HL-60/S4 treated with phorbol 12-myristate 13-acetate at 8.2 ng/mL for 4 days and 3 days (cell line): ENCODE data around the gene CSRP3.

Source experiments
- in situ Hi-C: fragments of 300-500 bp; cut with MboI; formaldehyde crosslinking; loops from 2 replicates; pipeline ENCODE4 v1.15.0; 2022; ENCODE audit warnings: low sequenced_read_pairs

CSRP3 gene

DNA sequence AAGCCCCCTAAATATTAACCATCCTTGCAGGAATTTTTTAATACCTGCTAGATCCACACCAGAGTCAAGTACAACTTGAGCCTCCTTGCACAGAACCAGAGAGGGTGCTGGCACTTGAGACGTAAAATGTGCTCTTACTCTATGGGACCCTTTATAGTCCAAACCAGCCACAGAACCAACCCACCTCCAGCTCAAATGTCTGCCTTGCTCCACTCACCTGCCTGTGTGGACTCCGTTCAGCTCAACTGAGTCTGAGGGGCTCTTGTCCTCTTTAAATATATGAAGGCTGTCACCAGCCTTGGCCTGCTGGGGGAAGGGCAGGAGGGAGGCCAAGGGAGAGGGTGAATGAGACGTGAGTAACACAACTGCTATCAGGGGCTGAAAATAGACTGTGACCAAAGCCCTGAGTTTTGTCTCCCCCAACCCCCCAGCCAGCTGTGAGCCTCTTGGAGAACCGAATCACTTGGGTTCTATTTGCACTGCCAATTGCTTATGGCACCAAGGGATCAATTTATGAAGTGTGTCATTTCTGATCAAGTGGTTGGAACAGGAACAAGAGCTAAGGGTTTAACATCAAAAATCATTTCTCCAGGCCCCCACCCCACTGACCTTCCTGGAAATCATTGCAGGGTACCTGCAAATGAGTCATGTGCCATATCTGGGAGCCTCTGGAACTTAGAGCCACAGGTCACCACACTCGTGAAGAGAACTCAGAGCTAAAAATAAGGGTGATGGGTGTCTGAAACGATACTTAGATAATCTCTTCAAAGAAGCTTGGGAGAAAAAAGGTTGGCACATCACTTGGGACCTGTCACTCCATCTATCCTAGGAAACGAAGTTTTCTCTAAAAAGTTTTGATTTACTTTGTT is at the start of gene CSRP3:
Gene CSRP3 (minus strand): TSS at position 247 of the 869 bp plus-strand sequence. CDS start 9,535 bp downstream, outside the sequence.
- in situ Hi-C loops: no loop called here

DNA sequence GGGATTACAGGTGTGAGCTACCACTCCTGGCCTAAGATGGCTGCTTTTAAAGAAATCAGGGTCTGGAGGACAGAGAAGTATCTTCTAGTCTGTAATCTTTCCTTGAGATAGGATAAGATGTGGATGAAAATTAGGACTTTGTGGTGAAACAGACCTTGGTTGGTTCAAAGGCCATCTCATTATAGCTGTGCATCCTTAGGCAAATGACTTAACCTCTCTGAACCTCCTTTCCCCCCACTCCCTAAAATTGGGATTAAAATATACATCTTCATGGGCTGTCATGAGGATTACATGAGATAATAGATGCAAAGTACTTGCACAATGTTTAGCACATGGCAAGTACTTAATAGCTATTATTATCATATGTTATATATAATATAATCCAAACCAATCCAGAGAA is 49.8 kb upstream of the CSRP3 start:
- in situ Hi-C loops: no loop called here

DNA sequence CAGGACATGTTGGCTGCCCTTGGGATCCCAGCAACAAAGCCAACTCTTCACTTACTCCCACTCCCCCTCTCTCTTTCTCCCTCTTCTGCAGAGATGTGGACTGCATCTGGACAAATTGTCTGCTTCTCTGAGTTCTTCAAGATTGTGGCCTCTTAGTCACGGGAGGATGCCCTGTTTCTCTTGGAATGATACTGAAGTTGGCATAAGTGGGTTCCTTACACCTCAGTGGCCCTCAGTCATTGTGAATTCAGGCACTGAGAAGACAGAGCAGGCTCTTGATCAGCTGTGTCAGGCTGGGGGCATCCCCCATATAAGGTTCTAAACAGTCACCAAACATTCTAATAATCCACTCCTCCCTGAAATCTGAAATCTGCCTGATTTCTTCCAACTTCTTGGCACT is 45.0 kb upstream of the CSRP3 start:
- in situ Hi-C loops: no loop called here

DNA sequence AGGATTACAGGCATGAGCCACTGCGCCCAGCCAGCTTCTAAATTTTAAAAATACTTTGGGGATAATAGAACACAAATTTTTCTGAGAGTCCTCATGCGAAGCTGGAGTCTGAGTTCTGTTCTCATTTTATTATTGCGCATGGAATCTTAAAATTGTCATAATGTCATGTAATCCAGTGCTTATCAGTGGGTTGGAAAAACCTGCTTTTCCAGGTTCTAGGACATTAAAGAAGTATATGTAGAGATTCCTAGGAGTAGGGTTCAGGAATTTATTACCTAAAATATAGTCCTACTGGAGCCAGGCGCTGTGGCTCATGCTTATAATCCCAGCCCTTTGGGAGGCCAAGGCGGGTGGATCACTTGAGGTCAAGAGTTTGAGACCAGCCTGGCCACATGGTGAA is 43.6 kb upstream of the CSRP3 start:
- in situ Hi-C loops: no loop called here

DNA sequence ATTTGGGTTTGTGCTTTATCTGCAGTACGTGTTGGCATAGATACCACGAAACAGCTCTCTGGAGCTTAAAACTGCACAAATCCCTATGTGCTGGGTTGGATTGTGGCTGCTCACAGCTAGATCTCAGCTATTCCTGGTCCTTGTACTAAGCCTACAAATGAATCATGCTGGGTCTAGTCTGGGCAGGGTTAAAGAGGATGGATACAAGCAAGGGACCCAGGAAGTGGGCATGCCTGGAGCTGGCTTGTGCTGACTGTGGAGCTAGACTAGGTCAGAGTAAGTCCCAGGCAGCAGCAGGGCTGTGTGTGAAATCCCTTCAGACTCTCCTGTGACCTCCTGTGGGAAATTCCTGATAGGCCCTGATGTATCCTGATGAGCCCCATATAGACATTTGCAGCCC is 42.8 kb upstream of the CSRP3 start:
- in situ Hi-C loops: no loop called here

DNA sequence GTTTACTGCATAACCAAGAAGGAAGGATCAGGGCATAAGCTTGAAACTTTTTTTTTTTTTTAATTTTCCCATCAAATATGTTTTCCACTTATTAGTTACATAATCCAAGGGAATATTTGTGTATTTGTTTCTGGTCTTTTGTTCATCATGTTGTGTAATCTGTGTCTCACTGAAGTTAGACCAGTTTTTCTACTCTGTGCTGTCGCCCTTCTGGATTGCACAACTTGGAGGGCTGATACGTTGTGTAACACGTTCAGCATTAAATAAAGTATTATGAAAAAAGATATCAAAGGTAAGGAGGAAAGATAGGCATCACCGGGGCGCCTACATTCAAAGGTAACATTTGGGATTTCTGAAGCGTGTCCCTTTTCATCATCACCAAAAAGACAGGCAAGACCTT is 42.3 kb upstream of the CSRP3 start:
- in situ Hi-C loops: no loop called here

DNA sequence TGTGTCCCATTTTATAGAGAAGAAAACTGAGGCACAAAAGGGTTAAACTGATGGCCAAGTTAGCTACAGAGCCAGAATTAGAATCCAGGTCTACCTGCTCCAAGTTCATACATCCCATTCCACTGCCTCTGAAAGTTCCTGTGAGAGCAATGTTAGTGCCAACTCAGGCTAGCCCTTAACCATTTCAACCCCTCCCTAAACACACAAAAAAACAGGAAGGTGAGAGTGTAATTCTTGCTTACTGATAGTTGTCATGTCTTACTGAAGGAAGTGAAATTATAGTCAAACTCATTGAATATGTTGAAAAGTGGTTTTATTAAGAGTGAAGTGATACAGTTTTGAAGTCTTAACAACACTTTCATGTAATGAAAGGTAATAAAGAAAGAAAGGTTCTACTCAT is 41.8 kb upstream of the CSRP3 start:
- in situ Hi-C loops: no loop called here

DNA sequence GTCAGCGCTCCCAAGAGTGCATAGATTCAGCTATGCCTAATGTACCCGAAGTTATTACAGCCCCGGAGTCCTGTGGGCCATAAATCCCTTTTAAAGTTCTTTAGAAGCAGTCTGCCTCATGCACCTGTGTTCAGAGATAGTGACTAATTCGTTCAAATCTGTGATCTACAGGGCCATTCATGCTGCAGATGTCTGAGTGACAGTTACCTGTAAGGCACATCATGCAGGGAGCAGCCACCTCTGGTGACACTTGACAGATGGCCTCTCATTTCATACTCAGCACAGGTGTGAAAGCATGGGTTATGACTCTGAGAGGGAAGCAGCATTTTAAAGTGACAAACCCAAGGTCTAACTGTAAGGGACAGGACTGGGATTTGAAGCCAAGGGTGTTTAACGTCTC is 41.4 kb upstream of the CSRP3 start:
- in situ Hi-C loops: no loop called here

DNA sequence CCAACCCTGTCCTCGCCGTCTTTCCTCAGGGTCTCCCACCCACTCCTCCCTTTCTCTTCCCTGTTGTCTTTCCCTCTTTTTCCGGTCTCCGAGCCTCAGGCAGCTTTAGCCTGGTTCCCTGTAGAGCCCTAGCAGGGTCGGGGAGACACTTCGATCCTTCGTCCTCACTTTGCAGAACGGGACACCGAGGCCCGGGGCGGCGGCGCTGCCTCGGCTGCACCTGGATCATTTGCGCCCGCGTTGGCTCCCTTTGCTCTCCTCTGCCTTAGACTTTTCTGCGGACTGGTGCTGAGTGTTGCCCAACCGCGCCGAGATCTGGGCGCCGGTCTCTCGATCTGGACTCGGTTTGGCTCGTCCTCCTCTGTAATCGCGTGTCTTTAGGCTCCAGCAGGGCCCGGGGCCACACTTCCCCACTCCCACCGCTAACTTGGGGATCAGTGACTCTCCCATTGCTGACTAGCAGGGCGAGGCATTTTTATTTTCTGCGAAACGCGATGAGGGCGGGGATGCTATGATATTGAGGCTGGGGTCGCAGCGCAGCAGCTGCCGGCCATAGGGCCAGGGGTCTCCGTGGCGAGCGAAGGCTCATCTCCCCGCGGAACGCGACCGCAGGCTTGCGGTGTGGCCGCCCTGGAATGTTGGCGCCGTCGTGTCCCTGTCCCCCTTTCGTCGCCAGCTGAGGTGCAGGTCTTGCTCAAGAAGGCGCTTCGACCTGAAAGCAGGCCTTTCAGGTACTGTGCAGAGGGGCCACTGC is 40.6 kb upstream of the CSRP3 start:
- in situ Hi-C loops: no loop called here

DNA sequence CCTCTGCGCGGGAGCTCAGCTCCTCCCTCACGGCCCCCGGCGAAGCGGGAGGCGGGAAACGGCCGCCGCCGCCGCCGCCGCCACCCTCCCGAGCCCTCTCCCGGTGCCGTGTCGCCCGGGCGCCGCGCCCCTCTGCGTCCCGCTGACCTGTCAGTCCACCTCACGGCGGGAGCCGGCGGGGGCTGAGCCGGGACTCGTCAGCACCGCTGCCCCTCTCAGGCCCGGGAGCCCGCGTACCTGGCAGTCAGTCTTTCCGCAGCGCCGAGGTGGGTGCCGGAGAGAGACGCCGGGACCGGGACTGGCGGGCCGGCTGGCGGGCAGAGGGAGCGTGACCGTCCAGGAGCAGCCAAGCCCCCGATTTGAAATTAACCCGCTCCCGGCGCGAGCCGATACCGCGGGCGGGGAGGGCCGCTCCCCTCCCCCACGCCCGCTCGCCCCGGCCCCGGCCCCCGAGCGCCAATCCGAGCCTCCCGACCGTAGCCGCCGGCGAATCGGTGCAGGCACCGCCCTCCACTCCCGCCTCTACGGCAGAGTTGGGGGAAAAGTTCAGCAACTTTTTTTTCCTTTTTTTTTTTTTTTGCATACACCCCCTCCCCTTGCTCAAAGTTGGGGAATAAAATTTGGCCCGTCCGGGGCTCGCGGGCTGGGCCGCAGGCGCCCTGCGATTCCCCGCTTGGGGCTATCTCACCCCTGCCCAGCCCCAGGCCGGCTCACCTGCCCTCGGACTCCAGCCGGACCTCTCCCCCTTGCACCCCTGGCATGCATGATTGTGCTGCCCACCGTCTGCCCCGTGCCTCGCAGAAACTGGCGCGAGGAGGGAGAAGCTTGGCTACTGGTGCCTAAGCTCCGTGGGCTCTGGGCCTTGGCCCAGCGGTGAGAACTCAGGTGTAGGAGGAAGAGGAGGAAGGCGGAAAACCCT is 39.7 kb upstream of the CSRP3 start:
- in situ Hi-C loops: no loop called here

DNA sequence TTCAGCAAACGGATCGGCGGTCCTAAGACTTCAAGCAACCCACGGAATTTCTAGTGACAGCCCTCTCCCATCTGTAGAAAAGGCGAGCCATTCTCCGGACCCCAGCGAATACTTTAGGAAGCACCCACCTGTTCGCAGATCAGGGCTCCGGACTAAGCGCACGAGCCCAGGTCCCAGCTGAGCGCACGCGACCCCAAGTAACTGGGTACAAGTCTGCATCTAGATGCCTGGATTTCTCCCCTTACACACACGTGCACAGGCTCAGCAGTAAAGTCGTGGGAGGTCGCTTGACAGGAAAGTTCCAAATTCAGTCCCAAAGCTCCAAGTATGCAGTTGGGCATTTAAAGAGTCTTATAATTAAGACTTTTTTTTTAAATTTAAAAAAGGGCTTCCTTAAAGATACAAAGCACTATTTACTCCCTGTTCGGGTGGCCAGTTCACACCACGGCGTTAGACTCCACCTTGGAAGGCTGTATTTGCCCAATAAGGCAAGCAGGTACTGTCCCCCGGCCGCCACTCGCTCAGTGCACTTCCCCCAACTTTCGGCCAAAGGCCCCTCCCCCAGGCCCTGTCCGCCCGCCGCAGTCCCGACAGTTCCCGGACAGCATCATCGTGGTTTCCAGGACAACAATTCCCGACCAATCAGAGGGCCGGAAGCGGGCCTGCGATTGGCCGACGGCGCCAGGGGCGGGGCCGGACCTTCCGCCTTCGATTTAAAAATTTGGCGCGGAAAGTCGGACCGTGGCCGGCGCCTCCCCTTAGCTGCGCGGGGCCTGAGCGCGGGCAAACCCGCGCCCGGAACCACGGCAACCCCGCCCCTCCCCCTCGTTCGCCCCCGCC is 38.9 kb upstream of the CSRP3 start, which contains the start of gene E2F8:
Gene E2F8 (minus strand): TSS at position 526 of the 840 bp plus-strand sequence. CDS start 824 bp downstream, outside the sequence.
- in situ Hi-C loops: no loop called here

DNA sequence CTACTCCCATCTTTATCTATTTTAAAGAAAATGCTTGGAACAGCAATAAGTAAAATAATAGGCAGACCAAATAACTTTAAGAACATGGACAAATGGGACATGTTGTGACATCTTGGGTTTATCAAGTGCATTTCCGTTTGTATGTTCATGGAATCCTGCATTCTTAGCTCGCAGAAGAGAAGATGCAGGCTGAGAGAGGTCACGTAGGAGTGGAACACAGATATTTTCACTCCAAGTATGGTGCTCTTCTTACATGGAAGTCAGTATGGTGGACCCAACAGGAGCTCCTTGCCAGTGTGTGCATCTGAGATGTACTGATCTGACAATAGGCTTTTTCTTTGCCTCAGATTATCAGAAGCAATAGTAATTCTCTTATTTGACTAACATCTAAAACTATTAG is 37.3 kb upstream of the CSRP3 start:
- in situ Hi-C loops: no loop called here

DNA sequence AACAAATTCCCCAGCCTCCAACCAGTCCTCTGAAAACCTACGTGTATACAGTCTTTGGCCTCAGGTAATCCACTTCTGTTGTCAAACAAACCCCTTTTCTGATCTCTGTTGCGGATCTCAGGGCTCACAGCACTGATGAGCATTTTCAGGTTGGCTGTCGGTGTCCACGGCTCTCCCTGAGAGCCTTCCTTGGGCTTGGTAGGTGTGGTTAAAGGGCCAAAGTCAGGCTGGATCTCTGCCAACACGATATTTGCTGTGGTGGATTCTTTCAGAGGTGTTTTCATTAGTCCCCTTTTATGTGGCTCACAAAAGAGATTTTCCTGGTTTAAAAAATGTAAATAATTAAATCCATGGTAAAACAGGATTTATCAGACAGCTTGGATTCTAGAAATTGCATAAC is 36.0 kb upstream of the CSRP3 start:
- in situ Hi-C loops: no loop called here

DNA sequence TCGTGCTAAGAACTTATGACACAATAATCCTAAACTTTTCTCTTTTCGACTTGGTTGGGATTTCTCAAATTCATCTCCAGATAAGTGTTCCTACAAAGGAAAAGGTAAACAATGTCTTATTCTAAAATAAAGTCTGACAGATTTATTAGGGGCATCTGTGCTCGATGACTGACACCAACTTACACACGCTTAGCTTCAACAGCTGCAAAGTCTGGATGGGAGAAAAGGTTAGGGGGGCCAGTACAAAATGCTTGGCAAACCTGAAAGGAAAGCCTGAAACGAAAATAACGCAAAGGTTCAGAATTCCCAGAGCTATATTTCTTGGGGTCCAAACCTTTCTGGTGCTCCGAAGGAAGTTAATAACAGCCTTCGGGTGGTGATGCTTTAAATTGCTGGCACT is 35.6 kb upstream of the CSRP3 start:
- in situ Hi-C loops: no loop called here

DNA sequence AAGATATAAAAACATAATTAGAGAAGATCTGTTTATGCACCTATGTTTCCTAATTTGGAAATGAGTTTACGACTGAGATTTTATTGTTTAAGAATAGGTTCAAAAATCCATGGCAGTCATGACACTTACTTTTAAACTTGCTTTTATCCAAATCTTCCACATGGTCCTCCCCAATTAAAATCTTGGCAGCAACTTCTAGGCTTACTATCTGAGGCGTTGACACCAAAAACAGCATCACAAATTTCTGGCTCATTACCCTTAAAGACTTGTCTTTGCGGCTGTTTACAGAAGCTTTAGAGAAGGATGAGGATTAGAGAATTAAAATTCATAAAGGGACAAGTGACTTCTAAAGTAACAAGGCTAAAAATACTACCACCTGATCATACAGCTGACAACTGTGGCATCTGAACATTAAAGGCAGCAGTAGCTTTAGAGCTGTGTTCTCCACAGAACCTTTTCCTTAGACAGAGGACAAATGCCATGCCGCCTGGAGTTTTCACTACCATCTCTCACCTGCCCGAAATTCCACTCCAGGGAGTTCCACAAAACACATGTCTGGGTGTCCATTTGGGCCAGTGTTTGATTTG is 32.5 kb upstream of the CSRP3 start:
- in situ Hi-C loops: no loop called here

DNA sequence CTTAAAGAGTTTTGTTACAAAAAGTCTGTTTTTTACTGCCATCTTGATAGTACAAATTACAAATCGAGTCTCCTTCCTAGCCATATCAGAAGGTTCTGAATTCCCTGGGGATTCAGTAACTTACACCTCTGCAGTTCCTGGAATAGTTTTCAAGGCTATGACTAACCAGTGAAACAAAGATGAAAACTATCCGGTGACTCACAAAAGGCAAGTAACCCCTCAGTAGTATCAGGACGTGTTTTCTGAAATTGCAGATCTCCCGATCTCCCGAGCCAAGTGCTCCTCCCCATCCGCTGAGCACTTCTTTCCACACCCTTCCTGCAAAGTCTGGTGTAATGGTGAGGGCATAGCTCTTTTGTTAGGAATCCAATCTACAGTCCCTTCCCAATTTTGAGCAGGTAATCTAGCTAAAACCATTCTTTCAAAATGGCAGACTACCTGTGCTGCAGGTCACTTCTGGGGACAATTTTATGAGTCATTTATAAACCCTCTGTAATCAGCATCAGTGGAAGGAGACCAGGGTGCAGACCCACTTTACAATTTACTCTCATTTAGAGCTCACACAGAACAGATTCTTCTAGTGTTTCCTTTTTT is 31.2 kb upstream of the CSRP3 start:
- in situ Hi-C loops: no loop called here

DNA sequence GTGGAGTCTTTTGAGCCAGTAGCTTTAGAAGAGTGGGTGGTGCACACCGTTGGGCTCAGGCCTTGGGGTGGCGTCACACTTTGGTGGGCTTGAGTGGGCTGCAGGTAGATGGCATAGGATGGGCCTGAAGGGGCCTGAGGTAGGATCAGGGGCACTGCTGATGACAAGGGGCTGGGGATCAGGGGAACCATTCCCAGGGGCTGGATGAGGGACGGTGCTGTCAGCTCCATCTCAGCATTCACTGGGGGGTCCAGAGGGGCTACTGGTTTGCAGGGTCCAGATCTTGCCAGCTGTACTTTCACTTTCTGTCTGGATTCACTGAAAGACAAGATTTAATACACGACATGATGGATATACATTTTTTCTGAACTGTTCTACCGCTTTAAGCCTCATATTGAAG is 27.9 kb upstream of the CSRP3 start:
- in situ Hi-C loops: no loop called here

DNA sequence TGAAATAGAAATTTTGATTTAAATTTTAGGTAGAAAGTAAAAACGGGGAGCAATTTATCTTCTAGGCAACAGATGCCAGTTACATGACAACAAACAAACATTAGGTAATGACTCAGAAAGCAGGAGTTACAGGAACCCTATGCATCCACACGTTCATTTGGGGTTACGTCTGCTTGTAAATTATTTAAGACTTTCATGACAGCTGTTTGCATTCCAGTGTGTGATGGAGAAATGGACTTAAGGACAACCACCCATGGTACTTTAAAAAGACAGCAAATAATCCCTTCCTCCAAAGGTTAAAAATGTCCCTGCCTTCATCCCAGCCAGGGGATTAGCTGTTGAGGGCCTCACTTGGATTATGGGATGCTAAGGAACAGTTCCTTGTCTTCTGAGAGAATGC is 27.2 kb upstream of the CSRP3 start:
- in situ Hi-C loops: no loop called here

DNA sequence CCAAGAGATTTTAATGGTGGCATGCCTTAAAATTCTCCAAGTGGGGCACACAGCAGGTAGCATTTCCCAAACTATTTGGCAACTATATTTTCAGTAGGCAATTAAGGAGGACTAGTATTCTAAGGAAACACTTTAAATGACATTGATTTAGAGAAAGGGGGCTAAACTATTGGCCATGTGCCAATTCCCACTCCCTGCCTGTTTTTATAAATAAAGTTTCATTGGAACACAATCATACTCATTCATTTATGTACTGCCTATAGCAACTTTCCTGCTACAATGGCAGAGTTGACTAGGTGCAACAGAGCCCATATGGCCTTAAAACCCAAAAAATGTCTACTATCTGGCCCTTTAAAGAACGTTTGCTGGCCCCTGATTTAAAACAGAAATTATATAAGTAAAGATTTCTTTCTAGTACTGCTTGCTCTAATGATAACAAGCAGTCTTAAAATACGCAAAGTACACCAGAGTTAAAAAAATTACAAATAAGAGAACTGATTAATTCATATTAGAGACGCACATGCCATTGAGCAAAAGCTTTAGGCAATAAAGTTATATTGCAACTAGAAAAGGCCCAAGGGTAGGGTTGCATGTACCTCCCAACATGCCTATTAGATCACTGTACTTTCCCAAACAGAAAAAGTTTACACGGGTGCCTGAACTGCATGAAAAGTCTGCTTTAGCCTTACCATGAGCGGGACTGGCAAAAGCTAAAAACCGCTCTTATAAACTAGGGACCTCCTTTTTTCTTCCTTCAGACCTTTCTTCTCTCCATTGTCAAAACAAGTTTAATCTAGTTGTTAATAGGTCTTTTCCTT is 24.8 kb upstream of the CSRP3 start:
- in situ Hi-C loops: no loop called here
